22Rv1 (cell line): ENCODE measurements around the gene PPCDC.

Experiments
- ZFX ChIP-seq: fragments of 450-650 bp; IDR thresholded peaks from 2 replicates; pipeline ENCODE4 v1.6.1; 2017; ENCODE audit warnings: antibody characterized with exemption, borderline replicate concordance
- TF ChIP-seq, protein P1 (sequence below): fragments of 450-650 bp; IDR thresholded peaks from 2 replicates; pipeline ENCODE4 v1.5.1; 2017; ENCODE audit warnings: mild to moderate bottlenecking

- TF ChIP-seq, protein P1, sequence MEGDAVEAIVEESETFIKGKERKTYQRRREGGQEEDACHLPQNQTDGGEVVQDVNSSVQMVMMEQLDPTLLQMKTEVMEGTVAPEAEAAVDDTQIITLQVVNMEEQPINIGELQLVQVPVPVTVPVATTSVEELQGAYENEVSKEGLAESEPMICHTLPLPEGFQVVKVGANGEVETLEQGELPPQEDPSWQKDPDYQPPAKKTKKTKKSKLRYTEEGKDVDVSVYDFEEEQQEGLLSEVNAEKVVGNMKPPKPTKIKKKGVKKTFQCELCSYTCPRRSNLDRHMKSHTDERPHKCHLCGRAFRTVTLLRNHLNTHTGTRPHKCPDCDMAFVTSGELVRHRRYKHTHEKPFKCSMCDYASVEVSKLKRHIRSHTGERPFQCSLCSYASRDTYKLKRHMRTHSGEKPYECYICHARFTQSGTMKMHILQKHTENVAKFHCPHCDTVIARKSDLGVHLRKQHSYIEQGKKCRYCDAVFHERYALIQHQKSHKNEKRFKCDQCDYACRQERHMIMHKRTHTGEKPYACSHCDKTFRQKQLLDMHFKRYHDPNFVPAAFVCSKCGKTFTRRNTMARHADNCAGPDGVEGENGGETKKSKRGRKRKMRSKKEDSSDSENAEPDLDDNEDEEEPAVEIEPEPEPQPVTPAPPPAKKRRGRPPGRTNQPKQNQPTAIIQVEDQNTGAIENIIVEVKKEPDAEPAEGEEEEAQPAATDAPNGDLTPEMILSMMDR: no peak
- no peak for TF ChIP-seq ZFX
Measured at GRCh38 chr15:75044258-75044878, 21.0 kb downstream of the PPCDC start.
